ENCODE data around the gene TMEM223. TPM values are rescaled to one million over a fixed set of nuclear protein-coding genes. Genes with fewer than 3 reads are reported as not detected.

Gene TMEM223
- total RNA-seq, 6 experiments from 2014 or later = 12.8 to 15.0 (median 13.6) TPM

- no peak overlapping the region for H3K27ac Mint-ChIP-seq
- peaks cover 12% of the 10 kb centered on the region for H3K4me1 Mint-ChIP-seq (ENCODE audit: low read depth)
- no peaks in the 10 kb centered on the region for H3K36me3 Mint-ChIP-seq (ENCODE audit: low read depth)
- TF ChIP-seq CTCF (IDR thresholded peaks at IDR 0.05) = no peak
- no peaks in the 10 kb centered on the region for H3K9me3 Mint-ChIP-seq
- H3K4me3 Mint-ChIP-seq = no peak overlapping the region
- DNase-seq = no peak
- H3K27me3 Mint-ChIP-seq (ENCODE audit: insufficient read depth) = peaks cover 3% of the 10 kb centered on the region
Observed at GRCh38 chr11:62782753-62783152, 9.1 kb downstream of the TMEM223 start.

- Mint-ChIP-seq H3K36me3 (ENCODE audit: low read depth) (peaks cover 15% of the 10 kb centered on the region), H3K9me3 (no peaks in the 10 kb centered on the region), H3K4me3 (no peak overlapping the region), H3K4me1 (ENCODE audit: low read depth) (no peaks in the 10 kb centered on the region), H3K27ac (peak overlapping the region; percentile 11), H3K27me3 (ENCODE audit: insufficient read depth) (no peaks in the 10 kb centered on the region; the same call in 1 of the 2 replicates)
- TF ChIP-seq CTCF (IDR thresholded peaks at IDR 0.05) = no peak
- no peak for DNase-seq
Observed at GRCh38 chr11:62778441-62778840, 13.4 kb downstream of the TMEM223 start.

GRCh38 chr11:62777389-62777788 is 14.4 kb downstream of the TMEM223 start:
- Mint-ChIP-seq H3K27ac (no peak overlapping the region), H3K4me1 (ENCODE audit: low read depth) (no peaks in the 10 kb centered on the region), H3K36me3 (ENCODE audit: low read depth) (peaks cover 16% of the 10 kb centered on the region), H3K4me3 (no peak overlapping the region), H3K27me3 (ENCODE audit: insufficient read depth) (no peaks in the 10 kb centered on the region; the same call in 1 of the 2 replicates), H3K9me3 (no peaks in the 10 kb centered on the region)
- TF ChIP-seq CTCF (IDR thresholded peaks at IDR 0.05) = no peak
- DNase-seq = no peak

GRCh38 chr11:62775646-62776045 is 16.2 kb downstream of the TMEM223 start:
- no peak overlapping the region; the same call in 1 of the 2 replicates for H3K27ac Mint-ChIP-seq
- H3K36me3 Mint-ChIP-seq (ENCODE audit: low read depth) = peaks cover 16% of the 10 kb centered on the region
- H3K9me3 Mint-ChIP-seq = no peaks in the 10 kb centered on the region
- no peak overlapping the region for H3K4me3 Mint-ChIP-seq
- no peaks in the 10 kb centered on the region for H3K27me3 Mint-ChIP-seq (ENCODE audit: insufficient read depth)
- H3K4me1 Mint-ChIP-seq (ENCODE audit: low read depth) = peaks cover 12% of the 10 kb centered on the region
- no peak for TF ChIP-seq CTCF (IDR thresholded peaks at IDR 0.05)
- DNase-seq = no peak

GRCh38 chr11:62774407-62774806 is 17.4 kb downstream of the TMEM223 start:
- no peak overlapping the region for H3K4me3 Mint-ChIP-seq

More at GRCh38 chr11:62774407-62774806, 17.4 kb downstream of the TMEM223 start:
- Mint-ChIP-seq H3K27me3 (ENCODE audit: insufficient read depth) (no peaks in the 10 kb centered on the region; the same call in 1 of the 2 replicates), H3K27ac (no peak overlapping the region), H3K36me3 (ENCODE audit: low read depth) (peaks cover 16% of the 10 kb centered on the region), H3K4me1 (ENCODE audit: low read depth) (peaks cover 22% of the 10 kb centered on the region), H3K9me3 (no peaks in the 10 kb centered on the region)
- TF ChIP-seq CTCF (IDR thresholded peaks at IDR 0.05) = no peak
- DNase-seq = no peak
